Measurements from ENCODE around the gene SERGEF. TPM values are rescaled to one million over a fixed set of nuclear protein-coding genes. Genes with fewer than 3 reads are reported as not detected.

Gene SERGEF
- polyA plus RNA-seq, 3 donors: 14.3 to 33.7 (median 33.3) TPM

DNA sequence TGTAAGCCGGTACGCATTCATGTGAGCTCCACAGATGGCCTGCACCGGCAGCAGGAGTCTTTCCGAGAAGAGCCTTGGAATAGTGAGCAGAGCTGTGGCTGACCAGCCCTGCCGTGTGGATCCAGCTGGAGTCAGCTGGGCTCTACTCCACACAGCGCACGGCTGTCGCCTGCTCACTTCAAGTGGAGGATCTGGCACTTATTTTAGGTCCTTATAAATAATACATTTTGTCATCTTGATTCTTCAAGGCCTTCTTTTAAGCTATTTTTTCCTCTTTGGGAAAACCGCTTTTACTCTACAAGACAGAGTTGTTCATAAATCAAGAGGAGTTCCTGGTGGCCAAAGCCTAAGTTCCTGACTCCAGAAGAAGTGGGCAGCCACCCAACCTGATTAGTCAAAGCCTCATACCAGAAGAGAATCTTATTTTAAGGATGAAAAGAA is 184.5 kb downstream of the SERGEF start:
- Mint-ChIP-seq H3K27me3 (ENCODE audit: low read depth in 3 of 3) (no peaks in the 10 kb centered on the region), H3K9me3 (no peaks in the 10 kb centered on the region), H3K36me3 (peaks cover 0 to 5% of the 10 kb centered on the region in 2 donors), H3K27ac (no peak overlapping the region), H3K4me3 (no peak overlapping the region), H3K4me1 (no peaks in the 10 kb centered on the region)
- Histone ChIP-seq H3K4me2 (replicated peaks; ENCODE audit: extremely low read depth, low read length, poor library complexity, severe bottlenecking) (no peak overlapping the region), H3K27me3 (ENCODE audit: control insufficient read depth in 2 of 2, insufficient read depth in 2 of 2, low read length in 2 of 2) (no peaks in the 10 kb centered on the region), H3K79me2 (ENCODE audit: insufficient read depth, low read length) (no peaks in the 10 kb centered on the region), H2AFZ (ENCODE audit: insufficient read depth, low read depth, low read length, poor library complexity, severe bottlenecking) (no peak overlapping the region), H3K4me1 (ENCODE audit: control insufficient read depth in 1 of 2, insufficient read depth in 2 of 2, low read length in 2 of 2) (no peaks in the 10 kb centered on the region), H3K9ac (ENCODE audit: insufficient read depth, low read length, poor library complexity, severe bottlenecking) (no peak overlapping the region), H3K36me3 (replicated peaks in 1 of 2; ENCODE audit: control insufficient read depth in 1 of 2, insufficient read depth in 2 of 2, low read length in 2 of 2) (no peaks in the 10 kb centered on the region), H4K20me1 (ENCODE audit: insufficient read depth, low read length) (no peaks in the 10 kb centered on the region), H3K27ac (ENCODE audit: low read depth in 1 of 2, low read length in 2 of 2) (no peak overlapping the region), H3K9me3 (replicated peaks in 1 of 2; ENCODE audit: control insufficient read depth in 1 of 2, insufficient read depth in 1 of 2, low read length in 2 of 2) (no peaks in the 10 kb centered on the region), H3K4me3 (replicated peaks in 1 of 3; ENCODE audit: low read depth in 2 of 3, low read length in 3 of 3) (no peak overlapping the region)
- TF ChIP-seq, protein P1, sequence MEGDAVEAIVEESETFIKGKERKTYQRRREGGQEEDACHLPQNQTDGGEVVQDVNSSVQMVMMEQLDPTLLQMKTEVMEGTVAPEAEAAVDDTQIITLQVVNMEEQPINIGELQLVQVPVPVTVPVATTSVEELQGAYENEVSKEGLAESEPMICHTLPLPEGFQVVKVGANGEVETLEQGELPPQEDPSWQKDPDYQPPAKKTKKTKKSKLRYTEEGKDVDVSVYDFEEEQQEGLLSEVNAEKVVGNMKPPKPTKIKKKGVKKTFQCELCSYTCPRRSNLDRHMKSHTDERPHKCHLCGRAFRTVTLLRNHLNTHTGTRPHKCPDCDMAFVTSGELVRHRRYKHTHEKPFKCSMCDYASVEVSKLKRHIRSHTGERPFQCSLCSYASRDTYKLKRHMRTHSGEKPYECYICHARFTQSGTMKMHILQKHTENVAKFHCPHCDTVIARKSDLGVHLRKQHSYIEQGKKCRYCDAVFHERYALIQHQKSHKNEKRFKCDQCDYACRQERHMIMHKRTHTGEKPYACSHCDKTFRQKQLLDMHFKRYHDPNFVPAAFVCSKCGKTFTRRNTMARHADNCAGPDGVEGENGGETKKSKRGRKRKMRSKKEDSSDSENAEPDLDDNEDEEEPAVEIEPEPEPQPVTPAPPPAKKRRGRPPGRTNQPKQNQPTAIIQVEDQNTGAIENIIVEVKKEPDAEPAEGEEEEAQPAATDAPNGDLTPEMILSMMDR (IDR thresholded peaks at IDR 0.05): no peak
- intact Hi-C loops (cut with micrococcal nuclease): no loop called here
- DNase-seq: no peak
- WGBS (ENCODE audit: insufficient coverage): 98% methylated on average over 6 of the region's 9 CpGs

DNA sequence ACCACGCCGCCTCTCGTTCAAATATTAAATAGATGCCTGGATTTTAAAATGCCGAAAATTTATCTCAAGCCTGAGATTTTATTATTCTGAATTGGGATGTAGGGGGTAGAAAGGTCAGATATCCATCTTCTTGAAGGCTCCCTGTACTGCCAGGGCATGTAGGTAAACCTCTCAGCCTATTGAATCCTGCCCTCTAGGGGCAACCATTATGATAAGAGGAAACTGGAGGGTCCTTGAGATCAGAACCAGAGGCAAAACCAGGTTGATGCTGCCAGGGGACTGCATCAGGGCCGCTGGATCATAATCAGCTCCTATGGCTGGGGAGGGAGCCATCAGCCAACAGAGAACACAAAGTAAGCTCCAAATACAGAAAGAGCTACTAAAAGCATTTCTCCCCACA is 185.8 kb downstream of the SERGEF start:
- Histone ChIP-seq H3K4me2 (replicated peaks; ENCODE audit: extremely low read depth, low read length, poor library complexity, severe bottlenecking) (no peak overlapping the region), H4K20me1 (ENCODE audit: insufficient read depth, low read length) (no peaks in the 10 kb centered on the region)

More for the DNA sequence above, 185.8 kb downstream of the SERGEF start:
- Histone ChIP-seq H3K9me3 (replicated peaks in 1 of 2; ENCODE audit: control insufficient read depth in 1 of 2, insufficient read depth in 1 of 2, low read length in 2 of 2) (no peaks in the 10 kb centered on the region), H3K4me1 (ENCODE audit: control insufficient read depth in 1 of 2, insufficient read depth in 2 of 2, low read length in 2 of 2) (no peaks in the 10 kb centered on the region), H3K36me3 (replicated peaks in 1 of 2; ENCODE audit: control insufficient read depth in 1 of 2, insufficient read depth in 2 of 2, low read length in 2 of 2) (no peaks in the 10 kb centered on the region), H3K4me3 (replicated peaks in 1 of 3; ENCODE audit: low read depth in 2 of 3, low read length in 3 of 3) (no peak overlapping the region), H2AFZ (ENCODE audit: insufficient read depth, low read depth, low read length, poor library complexity, severe bottlenecking) (no peak overlapping the region), H3K9ac (ENCODE audit: insufficient read depth, low read length, poor library complexity, severe bottlenecking) (no peak overlapping the region), H3K79me2 (ENCODE audit: insufficient read depth, low read length) (no peaks in the 10 kb centered on the region), H3K27ac (ENCODE audit: low read depth in 1 of 2, low read length in 2 of 2) (no peak overlapping the region), H3K27me3 (ENCODE audit: control insufficient read depth in 2 of 2, insufficient read depth in 2 of 2, low read length in 2 of 2) (no peaks in the 10 kb centered on the region)
- WGBS (ENCODE audit: insufficient coverage): no CpG with 5 or more reads among the region's 5 CpGs
- Mint-ChIP-seq H3K27me3 (ENCODE audit: low read depth in 3 of 3) (no peaks in the 10 kb centered on the region), H3K9me3 (no peaks in the 10 kb centered on the region), H3K36me3 (peaks cover 0 to 5% of the 10 kb centered on the region in 2 donors), H3K4me3 (no peak overlapping the region), H3K4me1 (peaks cover 3% of the 10 kb centered on the region), H3K27ac (no peak overlapping the region)
- no peak for DNase-seq
- TF ChIP-seq, protein P1 (IDR thresholded peaks at IDR 0.05): no peak
- intact Hi-C loops (cut with micrococcal nuclease): no loop called here

Measured in CD14-positive monocyte (primary cell).